Measurements from ENCODE around the gene MIB2. TPM values are rescaled to one million over a fixed set of nuclear protein-coding genes. Genes with fewer than 3 reads are reported as not detected.
A peak's percentile ranks its signal among the peaks of the same experiment; 100 is the strongest.

MIB2 gene
- total and polyA plus RNA-seq, 8 donors: 21.5 to 871 (median 137) TPM

GRCh38 chr1:1625824-1626206 lies 10.5 kb downstream of the MIB2 start:
- H3K27ac ChIP-seq: no peak overlapping the region
- WGBS, 5 donors: 81 to 99% (median 95%) methylated on average over 8 of the region's 8 CpGs
- peaks cover 4 to 51% (median 44%) of the 10 kb centered on the region in 4 donors for H3K36me3 ChIP-seq
- peaks cover 16 to 44% (median 31%) of the 10 kb centered on the region in 4 donors for H3K4me1 ChIP-seq
- TF ChIP-seq POLR2A (IDR thresholded peaks at IDR 0.05): no peak
- no peak for TF ChIP-seq EP300 (IDR thresholded peaks at IDR 0.05)
- TF ChIP-seq POLR2AphosphoS5 (IDR thresholded peaks at IDR 0.05): no peak
- TF ChIP-seq CTCF (IDR thresholded peaks at IDR 0.05): no peak
- H3K27me3 ChIP-seq: peaks cover 0 to 25% (median 9%) of the 10 kb centered on the region in 3 donors
- intact Hi-C loops (cut with DNase I; ENCODE audit: low total_unique reads): no loop called here
- DNase-seq: no peak
- no peaks in the 10 kb centered on the region for H3K9me3 ChIP-seq
- H3K4me3 ChIP-seq: no peak overlapping the region

GRCh38 chr1:1626207-1627141 lies 11.2 kb downstream of the MIB2 start:
- Histone ChIP-seq H3K4me3 (no peak overlapping the region), H3K36me3 (peaks cover 4 to 51% (median 44%) of the 10 kb centered on the region in 4 donors), H3K27ac (no peak overlapping the region)

GRCh38 chr1:1627261-1627828 lies 12.0 kb downstream of the MIB2 start:
- Histone ChIP-seq H3K9me3 (no peaks in the 10 kb centered on the region), H3K27me3 (peaks cover 0 to 40% (median 25%) of the 10 kb centered on the region in 3 donors), H3K4me1 (peaks cover 29 to 47% (median 36%) of the 10 kb centered on the region in 4 donors), H3K4me3 (no peak overlapping the region), H3K27ac (peak overlapping the region in 2 of 5 donors; percentile 8 to 15), H3K36me3 (peaks cover 4 to 51% (median 44%) of the 10 kb centered on the region in 4 donors)
- DNase-seq: peak; percentile 70 to 87
- WGBS, 5 donors: 30 to 64% (median 57%) methylated on average over 17 to 37 of the region's 37 CpGs
- intact Hi-C loops (cut with DNase I; ENCODE audit: low total_unique reads): no loop called here
- TF ChIP-seq POLR2A (IDR thresholded peaks at IDR 0.05): no peak
- peak in 1 of 3 donors; percentile 33 for TF ChIP-seq POLR2AphosphoS5 (IDR thresholded peaks at IDR 0.05)

More at GRCh38 chr1:1626207-1627141, 11.2 kb downstream of the MIB2 start:
- H3K27me3 ChIP-seq: peaks cover 0 to 31% (median 16%) of the 10 kb centered on the region in 3 donors
- peaks cover 22 to 45% (median 34%) of the 10 kb centered on the region in 4 donors for H3K4me1 ChIP-seq
- DNase-seq: peak in 1 of 2 donors; percentile 17
- H3K9me3 ChIP-seq: no peaks in the 10 kb centered on the region
- no peak for TF ChIP-seq EP300 (IDR thresholded peaks at IDR 0.05)
- TF ChIP-seq POLR2A (IDR thresholded peaks at IDR 0.05): no peak
- TF ChIP-seq CTCF (IDR thresholded peaks at IDR 0.05): no peak
- TF ChIP-seq POLR2AphosphoS5 (IDR thresholded peaks at IDR 0.05): no peak
- intact Hi-C loops (cut with DNase I; ENCODE audit: low total_unique reads): no loop called here
- WGBS, 5 donors: 87 to 98% (median 94%) methylated on average over 29 to 48 of the region's 48 CpGs

GRCh38 chr1:1627829-1628753 lies 12.8 kb downstream of the MIB2 start:
- intact Hi-C loops (cut with DNase I; ENCODE audit: low total_unique reads): no loop called here
- Histone ChIP-seq H3K27me3 (peaks cover 0 to 41% (median 25%) of the 10 kb centered on the region in 3 donors), H3K27ac (peak overlapping the region in 1 of 5 donors; percentile 15), H3K4me3 (no peak overlapping the region), H3K9me3 (no peaks in the 10 kb centered on the region), H3K4me1 (peaks cover 25 to 39% (median 29%) of the 10 kb centered on the region in 4 donors), H3K36me3 (peaks cover 4 to 51% (median 44%) of the 10 kb centered on the region in 4 donors)
- WGBS, 5 donors: 91 to 94% (median 93%) methylated on average over 20 to 53 of the region's 53 CpGs
- TF ChIP-seq EP300 (IDR thresholded peaks at IDR 0.05) (no peak), POLR2A (IDR thresholded peaks at IDR 0.05) (no peak), CTCF (IDR thresholded peaks at IDR 0.05) (no peak), POLR2AphosphoS5 (IDR thresholded peaks at IDR 0.05) (no peak)
- peak in 1 of 2 donors; percentile 33 for DNase-seq

All from stomach (tissue), 9 donors.